ENCODE measurements around the gene CISH.
A peak's percentile ranks its signal among the peaks of the same experiment; 100 is the strongest.

CISH gene

DNA sequence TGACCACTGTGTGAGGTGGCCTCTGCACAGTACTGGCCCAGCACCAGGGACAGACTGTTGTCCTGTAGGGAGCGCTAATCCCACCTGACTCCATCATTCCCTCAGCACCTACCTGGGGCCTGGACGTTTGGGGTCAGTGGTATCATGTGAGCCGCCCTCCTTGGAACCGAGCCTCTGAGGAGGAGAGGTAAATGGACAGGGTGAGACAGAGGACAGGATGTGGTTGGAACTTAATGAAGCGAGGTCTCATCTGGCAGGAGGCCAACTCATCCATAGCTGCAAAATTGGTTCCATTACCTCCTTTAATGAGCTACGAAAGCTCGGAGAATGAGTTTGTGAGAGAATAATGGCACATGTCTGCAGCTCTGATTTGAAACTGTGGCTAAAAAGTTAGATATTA is 19.3 kb upstream of the CISH start:
- H3K4me3 ChIP-seq (ENCODE audit: low read depth, low read length): no peak overlapping the region
- in situ Hi-C loops (cut with HindIII; ENCODE audit: low sequenced_read_pairs): no loop called here
- peak; percentile 38 for DNase-seq (ENCODE audit: low read depth, low spot score)
- TF ChIP-seq, protein P1, sequence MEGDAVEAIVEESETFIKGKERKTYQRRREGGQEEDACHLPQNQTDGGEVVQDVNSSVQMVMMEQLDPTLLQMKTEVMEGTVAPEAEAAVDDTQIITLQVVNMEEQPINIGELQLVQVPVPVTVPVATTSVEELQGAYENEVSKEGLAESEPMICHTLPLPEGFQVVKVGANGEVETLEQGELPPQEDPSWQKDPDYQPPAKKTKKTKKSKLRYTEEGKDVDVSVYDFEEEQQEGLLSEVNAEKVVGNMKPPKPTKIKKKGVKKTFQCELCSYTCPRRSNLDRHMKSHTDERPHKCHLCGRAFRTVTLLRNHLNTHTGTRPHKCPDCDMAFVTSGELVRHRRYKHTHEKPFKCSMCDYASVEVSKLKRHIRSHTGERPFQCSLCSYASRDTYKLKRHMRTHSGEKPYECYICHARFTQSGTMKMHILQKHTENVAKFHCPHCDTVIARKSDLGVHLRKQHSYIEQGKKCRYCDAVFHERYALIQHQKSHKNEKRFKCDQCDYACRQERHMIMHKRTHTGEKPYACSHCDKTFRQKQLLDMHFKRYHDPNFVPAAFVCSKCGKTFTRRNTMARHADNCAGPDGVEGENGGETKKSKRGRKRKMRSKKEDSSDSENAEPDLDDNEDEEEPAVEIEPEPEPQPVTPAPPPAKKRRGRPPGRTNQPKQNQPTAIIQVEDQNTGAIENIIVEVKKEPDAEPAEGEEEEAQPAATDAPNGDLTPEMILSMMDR (IDR thresholded peaks at IDR 0.05; ENCODE audit: low read depth, low read length): no peak

DNA sequence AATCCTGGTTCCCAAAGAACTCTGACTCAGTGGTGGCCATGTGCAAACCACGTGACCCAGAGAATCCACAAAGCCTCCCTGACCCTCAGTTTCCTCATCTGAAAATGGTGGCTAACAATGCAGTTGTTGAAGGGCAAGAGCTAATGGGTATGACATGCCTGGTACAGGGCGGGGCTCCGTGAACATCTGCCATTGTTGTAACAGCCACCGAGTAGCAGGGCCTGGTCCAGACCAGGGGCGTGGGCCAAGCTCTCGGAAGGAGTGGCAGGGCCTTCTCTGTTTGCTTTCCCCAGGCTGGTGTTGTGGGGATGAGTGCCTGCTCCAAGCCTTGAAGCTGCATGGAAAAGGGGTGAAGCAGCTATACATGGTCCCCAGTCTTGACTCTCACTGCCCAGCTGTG is 18.8 kb upstream of the CISH start:
- TF ChIP-seq, protein P1 (IDR thresholded peaks at IDR 0.05; ENCODE audit: low read depth, low read length): no peak
- in situ Hi-C loops (cut with HindIII; ENCODE audit: low sequenced_read_pairs): no loop called here
- DNase-seq (ENCODE audit: low read depth, low spot score): no peak

DNA sequence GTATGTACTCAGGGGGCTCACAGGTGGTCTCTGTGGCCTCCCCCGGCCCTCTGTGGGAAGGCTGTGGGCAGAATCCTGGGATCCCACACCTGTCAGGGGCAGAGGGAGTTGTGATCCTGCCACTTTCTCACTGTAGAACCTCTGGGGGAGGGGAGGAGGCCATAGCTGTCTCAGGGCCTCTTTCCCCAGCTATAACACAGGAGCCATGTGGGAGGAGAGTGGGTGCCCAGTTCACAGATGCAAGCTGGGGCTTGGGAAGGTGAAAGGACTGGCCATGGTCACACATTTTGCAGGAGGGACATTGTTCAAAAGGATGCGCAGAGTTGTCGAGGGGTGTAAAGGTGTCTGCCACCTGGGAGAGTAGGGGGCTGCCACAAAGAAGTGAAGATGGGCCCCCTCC is 17.0 kb upstream of the CISH start:
- no peak overlapping the region for H3K4me3 ChIP-seq (ENCODE audit: low read depth, low read length)
- TF ChIP-seq, protein P1 (IDR thresholded peaks at IDR 0.05; ENCODE audit: low read depth, low read length): no peak
- in situ Hi-C loops (cut with HindIII; ENCODE audit: low sequenced_read_pairs): no loop called here
- no peak for DNase-seq (ENCODE audit: low read depth, low spot score)

More for the DNA sequence above, 18.8 kb upstream of the CISH start:
- no peak overlapping the region for H3K4me3 ChIP-seq (ENCODE audit: low read depth, low read length)

DNA sequence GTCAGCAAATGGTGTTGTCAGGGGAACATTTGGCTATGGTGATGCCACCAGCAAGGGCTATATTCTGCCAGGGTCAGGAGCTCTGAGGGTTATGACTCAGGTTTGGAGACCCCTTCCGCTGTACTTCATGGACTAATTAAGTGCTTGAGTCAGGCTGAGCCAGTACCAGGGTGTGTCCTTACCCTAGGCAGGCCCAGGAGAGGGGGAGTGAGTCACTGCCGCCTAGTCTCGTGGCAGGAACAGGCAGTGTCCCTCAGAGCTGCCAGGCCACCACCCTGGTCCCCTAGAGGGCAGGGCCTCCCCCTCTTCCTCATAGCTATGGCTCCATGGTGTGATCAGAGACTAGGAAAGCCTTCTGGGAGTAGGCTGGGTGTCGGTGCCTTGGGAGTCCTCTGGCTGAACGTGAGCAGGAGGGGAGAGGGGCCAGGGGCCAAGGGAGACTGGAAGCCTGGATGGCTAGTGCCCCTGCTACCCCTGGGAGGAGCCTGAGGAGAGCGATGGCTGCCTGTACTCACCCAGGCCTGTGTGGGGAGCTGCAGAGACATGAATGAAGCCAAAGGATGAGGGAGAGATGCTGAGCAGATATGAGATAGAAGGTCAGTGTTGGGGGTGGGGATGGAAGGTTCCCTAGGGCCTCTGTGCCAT is 16.0 kb upstream of the CISH start:
- TF ChIP-seq, protein P1 (IDR thresholded peaks at IDR 0.05; ENCODE audit: low read depth, low read length): peak; percentile 55
- in situ Hi-C loops (cut with HindIII; ENCODE audit: low sequenced_read_pairs): no loop called here
- peak; percentile 67 for DNase-seq (ENCODE audit: low read depth, low spot score)
- H3K4me3 ChIP-seq (ENCODE audit: low read depth, low read length): no peak overlapping the region

- in situ Hi-C loops (cut with HindIII; ENCODE audit: low sequenced_read_pairs): no loop called here
- H3K4me3 ChIP-seq (ENCODE audit: low read depth, low read length): no peak overlapping the region
- no peak for DNase-seq (ENCODE audit: low read depth, low spot score)
- TF ChIP-seq, protein P1 (IDR thresholded peaks at IDR 0.05; ENCODE audit: low read depth, low read length): no peak
Observed at GRCh38 chr3:50626401-50626800, 14.8 kb upstream of the CISH start.

DNA sequence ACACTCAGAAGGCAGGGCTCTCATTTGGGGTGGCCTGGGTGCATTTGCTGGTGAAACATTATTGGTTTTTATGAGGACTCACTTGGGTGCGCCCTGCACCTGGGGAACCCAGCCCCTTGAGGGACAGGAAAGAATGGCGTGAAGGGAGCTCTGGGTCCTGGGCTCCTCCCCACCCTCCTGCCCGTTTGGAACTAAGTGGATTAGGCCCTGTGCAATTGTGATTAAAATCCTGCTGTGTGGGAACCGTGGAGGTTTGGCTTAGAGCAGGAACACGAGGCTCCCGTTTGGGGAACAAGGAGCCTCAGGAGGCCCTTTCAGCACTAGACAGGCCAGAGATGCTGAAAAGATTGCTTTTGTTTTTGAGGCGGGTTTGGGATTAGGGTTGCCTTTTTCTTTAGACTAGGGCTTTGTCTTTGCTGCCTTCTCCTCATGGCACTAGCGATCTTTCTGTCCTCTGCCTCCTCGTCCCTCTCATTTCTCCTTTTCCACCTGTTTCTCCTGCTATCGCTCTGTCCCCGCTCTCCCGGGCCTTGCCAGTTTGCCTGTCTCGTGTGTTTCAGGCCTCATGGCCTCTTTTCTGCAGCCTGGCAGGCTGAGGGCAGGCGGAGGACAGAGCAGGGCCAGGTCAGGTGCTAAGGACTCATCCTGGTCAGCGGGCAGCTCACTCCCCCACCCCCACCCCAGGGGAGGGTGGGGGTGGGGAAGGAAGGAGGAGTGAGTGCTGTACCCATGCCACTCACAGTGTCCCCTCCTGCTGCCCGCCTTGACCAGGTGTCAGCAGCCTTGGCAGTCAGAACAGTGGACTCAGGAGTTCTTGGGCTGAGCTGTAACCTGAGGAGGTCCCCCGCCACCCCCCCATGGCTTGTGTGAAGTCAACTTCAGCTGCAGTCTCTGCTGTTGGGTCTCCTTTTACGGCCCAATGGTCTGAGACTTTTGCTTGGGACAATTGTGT is 13.9 kb upstream of the CISH start:
- TF ChIP-seq, protein P1 (IDR thresholded peaks at IDR 0.05; ENCODE audit: low read depth, low read length): no peak
- H3K4me3 ChIP-seq (ENCODE audit: low read depth, low read length): no peak overlapping the region
- in situ Hi-C loops (cut with HindIII; ENCODE audit: low sequenced_read_pairs): no loop called here
- DNase-seq (ENCODE audit: low read depth, low spot score): no peak

Data from astrocyte of the spinal cord (primary cell).